HG02885 (cell line): ENCODE data around the gene MYLK4.

Experiments
- ATAC-seq: cut with Tn5 transposase; IDR thresholded peaks from one replicate; pipeline ENCODE4 v1.9.1; 2021; ENCODE audit warnings: mild to moderate bottlenecking; ENCODE audit not compliant: unreplicated experiment, poor library complexity

MYLK4 gene

GRCh38 chr6:2639896-2640295, 110.8 kb downstream of the MYLK4 start:
- ATAC-seq: no peak

GRCh38 chr6:2639167-2639566, 111.6 kb downstream of the MYLK4 start:
- no peak for ATAC-seq

DNA sequence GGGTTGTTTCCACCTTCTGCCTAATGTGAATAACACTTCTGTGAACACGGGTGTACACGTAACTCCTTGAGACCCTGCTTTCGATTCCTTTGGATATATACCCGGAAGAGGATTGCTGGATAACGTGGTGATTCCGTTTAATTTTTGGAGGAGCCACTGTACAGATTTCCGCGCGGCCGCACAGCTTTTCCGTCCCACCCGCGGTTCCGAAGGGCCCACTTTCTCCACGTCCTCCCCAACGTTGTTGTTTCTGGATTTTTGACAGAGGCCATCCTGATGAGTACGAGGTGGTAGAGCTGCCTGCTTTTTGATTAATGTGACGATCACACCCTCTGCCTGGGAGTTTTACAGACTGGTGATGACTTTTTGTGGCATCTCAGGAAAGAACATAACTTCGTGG, 114.0 kb downstream of the MYLK4 start:
- ATAC-seq: no peak

GRCh38 chr6:2635911-2636310, 114.8 kb downstream of the MYLK4 start:
- no peak for ATAC-seq

DNA sequence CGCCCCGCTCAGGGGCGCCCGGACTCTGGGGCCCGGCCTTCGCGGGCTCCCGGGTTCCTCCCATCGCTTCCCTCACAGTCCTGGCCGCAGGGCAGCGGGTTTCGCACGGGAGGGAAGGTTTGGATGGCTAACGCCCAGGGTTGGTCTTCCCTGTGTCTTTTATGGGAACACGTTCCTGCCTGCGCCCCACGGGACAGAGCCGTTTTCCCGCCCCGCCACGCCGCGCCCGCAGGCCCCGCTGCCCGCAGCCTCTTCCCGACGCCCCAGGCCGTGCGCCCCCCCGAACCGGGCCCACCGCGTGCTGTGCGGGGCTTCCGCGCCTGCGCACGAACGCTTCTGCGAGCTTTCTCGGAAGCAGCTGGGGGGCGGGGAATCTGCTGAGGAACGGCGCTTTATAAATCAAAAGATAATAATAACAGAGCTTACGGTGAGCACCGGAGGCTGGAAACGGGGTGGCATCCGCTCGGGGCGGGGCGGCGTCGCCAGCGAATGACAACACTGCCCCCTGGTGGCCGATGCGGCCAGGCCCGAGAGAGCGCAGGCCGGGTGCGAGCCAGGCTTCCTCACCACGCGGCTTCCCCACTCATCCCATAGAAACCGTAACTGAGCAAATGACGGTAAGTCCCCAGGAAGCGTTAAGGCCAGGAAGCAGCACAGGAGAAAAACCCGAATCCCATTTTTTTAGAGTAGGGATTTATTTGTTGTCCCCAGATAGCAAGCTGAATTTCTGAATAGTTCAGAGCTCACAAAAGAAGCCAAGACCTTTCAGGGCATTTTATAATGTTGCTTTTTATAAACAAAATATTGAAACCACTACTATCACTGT, 116.4 kb downstream of the MYLK4 start:
- ATAC-seq: peak; percentile 84

DNA sequence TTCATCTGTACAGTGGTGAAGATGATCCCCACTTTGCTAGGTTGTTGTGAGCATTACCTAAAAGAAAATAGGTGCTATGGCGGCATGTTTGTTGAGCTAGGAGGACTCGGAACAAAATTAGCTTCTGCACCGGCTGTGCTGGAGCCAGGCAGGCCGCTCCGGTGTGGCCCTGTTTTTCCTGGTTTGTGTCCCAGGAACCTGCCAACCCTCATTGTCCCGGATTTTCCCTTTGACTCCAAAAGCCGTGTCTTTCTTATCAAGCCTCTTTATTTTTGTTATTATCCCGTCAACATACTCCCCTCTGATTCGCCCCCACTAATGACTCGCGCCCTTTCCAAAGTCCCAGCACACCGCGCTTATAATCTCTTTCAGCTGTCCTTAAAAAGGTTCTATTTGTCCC, 117.0 kb downstream of the MYLK4 start:
- ATAC-seq: no peak

DNA sequence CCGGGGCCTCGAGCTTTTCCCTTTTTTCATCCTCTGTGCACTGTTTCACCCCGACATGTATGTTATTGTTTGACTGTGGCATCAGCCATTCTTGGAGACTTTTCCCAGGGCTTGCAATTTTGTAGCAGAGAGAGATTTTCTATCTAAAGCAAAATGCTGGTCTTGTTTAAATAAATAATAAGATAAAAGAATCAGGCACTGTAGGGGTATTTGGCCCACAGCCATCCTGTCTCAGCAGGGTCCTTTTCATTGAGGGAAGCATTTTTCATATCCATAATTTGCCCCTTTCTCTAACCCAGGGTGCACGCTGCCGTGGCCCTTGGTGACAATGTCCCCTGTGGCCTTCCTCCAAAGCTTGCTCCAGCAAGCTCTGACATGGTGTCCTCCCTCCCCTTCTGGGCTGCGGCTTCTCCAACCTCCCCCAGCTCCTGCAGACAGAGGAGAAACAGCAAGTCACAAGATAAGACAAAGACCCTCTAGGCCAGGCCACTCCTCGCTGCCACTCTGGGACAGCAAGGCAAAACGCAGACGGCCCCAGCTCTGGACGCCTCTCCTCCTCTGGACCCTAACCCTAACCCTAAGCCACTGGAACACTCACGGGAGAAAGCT, 117.6 kb downstream of the MYLK4 start:
- no peak for ATAC-seq

GRCh38 chr6:2632368-2632767, 118.4 kb downstream of the MYLK4 start:
- no peak for ATAC-seq

DNA sequence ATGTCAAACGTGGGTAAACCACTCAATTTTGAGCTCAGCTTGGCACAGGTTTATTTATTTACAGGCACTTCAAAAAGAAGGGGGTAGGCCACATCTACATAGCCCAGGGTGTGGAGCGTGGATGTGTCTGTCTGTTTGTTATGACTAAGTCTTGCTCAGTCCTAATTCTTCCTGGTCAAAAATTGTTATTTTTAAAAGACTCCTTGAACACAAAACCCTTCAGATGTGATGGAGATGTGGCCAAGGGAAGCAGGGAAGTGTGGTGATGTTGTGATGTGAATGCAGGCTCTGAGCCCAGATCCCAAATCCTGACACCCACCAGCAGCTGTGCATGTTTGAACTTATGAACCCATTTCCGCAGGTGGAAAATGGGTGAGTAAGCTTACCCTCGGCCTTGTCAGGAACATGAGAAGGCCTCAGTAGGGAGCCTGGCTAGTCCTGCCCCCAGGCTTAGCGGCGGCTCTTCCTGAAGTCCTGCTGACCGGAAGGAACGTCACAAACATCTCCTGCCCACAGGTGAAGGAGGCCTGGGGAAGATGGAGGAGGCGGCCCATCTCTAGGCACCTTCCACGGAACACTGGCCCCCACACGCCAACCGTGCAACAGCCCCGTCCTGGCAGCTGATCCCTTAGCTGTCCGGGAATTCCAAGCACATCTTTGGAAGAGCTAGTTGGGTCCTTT, 119.7 kb downstream of the MYLK4 start:
- ATAC-seq: no peak

- no peak for ATAC-seq
Measured at GRCh38 chr6:2630359-2630758, 120.4 kb downstream of the MYLK4 start.

GRCh38 chr6:2626401-2626800, 124.3 kb downstream of the MYLK4 start:
- ATAC-seq: no peak

- no peak for ATAC-seq
Measured at GRCh38 chr6:2625581-2625980, 125.1 kb downstream of the MYLK4 start.

DNA sequence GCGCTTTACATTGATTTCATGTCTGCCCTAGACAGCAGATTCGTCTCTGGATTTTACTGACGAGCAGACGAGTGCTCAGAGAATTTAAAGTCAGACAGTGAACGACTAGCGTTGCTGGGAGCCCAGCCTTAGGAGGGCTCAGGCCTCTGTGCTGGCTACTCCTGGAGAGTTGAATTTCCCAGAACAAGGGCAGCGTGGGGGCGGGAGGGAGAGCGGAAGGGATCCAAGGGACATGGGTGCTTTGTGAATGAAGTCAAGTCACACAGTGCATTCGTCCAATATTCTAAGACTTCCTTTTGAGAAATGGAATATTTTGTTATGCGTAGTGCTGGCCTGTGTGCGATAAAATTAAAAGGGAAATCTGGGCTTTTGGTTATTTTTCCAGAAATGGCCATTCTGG, 126.5 kb downstream of the MYLK4 start:
- ATAC-seq: no peak

DNA sequence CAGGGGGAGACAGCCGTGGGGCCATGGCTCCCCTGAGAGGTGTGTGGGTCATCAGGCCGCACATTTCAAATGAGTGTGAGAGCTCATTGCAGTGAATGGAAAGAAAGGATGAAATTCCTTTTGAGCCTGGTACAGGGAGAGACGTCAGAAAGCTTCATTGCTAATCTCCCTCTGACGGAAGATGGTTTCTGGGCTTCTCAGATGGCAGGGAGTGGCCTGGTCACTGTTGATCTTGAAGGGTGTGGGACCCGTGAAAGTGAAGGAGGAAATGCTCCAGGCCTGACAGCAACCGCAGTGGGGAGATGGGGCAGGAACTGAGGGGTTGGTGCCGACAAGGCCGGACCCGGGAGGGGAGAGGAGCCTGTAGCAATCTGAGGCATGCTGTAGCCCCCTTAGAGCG, 127.4 kb downstream of the MYLK4 start:
- ATAC-seq: no peak

DNA sequence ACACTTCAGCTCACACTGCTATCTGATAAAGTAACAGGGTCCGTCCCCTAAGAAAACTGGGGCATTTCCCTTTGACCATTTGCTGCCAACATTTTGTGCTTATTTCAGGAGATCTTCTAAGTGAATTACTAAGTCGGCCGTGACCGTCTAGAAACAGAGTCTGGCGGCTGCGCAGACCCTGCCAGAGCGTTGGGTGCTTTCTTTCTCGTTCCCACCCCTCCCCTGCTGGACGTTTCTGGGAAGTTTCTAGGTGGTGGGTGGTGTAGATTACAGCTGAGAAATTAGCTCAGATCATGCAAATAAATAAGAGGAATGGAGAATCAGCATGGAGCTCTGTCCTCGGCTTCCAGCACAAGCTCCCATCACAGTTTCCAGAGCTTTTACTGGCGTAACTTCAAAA, 128.1 kb downstream of the MYLK4 start:
- no peak for ATAC-seq

DNA sequence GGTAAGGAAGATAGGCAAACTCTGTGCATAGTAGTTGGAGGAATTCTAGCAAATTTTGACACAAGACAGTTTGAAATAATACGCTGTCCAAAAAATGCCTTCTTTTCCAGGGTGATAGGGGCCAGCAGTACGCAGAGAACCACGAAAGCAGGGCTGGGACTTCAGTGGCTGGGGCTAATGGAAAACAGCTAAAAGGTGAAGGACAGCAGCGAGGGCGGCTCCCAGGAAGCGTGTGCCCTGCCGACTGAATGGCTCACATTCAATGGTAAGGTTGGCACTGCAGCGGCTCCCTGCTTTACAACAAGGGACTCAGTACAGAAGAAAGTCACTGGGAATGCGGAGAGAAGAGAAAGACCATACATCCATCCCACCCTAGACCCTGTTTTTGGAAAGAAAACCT, 131.1 kb downstream of the MYLK4 start:
- ATAC-seq: no peak

DNA sequence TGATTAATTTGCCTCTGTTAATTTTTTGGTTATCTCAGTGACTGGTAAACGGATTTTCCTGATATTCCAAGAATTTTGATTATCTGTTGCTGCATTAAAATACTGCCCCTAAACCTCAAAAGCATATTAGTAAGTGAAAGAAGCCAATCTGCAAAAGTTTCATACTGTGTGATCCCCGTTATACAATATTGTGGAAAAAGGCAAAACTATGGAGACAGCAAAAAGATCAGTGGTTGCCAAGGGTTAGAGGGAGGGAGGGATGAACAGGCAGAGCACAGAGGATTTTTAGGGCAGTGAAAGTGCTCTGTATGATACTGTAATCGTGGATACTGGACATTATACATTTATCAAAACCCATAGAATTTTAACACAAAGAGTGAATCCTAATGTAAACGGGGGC, 133.0 kb downstream of the MYLK4 start:
- ATAC-seq: no peak

- ATAC-seq: no peak
Measured at GRCh38 chr6:2616811-2617210, 133.9 kb downstream of the MYLK4 start.

DNA sequence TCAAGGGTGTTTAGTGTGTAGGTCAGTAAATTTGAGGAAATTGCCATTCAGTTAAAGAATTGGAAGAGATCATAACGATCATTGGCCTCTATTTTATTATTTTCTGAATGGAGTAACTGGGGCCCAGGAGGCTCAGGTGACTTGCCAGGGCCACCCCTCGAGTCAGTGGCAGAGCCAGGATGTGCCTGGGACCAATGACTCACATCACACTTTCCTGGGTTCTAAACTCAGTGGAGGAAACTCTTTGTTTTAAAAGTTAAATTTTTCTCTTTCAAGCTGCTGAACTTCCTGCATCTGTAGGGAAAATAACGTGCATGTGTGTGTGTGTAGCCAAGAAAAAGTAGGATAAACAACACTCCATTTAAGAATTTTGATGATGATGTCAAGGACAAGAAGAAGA, 135.5 kb downstream of the MYLK4 start:
- ATAC-seq: no peak

DNA sequence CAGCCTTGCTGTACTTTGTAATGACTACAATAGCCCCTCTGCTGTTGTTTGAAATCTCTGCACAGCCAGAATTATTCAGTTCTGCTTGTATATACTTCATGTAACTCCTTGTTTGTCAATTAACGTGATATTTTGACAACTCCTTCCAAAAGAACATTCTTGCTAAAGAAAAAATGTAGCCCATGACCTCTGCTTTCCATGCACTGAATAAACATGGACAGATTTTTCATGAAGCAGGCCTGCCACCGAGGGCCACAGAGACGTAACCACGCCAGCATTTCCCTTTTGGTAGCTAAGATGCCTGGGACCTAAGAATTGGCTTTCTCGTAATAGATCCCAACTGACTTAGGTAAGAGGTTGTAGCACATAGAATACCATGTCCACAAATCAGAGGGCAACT, 135.9 kb downstream of the MYLK4 start:
- no peak for ATAC-seq

DNA sequence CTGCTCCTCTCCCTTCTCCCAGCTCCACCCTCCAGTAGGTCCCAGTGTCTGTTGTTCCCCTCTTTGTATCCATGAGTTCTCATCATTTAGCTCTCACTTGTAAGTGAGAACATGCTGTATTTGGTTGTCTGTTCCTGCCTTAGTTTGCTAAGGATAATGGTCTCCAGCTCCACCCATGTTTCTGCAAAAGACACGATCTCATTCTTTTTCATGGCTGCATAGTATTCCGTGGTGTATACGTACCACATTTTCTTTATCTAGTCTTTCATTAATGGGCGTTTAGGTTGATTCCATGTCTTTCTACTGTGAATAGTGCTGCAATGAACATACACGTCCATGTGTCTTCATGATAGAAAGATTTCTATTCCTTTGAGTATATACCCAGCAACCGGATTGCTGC, 136.6 kb downstream of the MYLK4 start:
- no peak for ATAC-seq
